CD4-positive, alpha-beta T cell treated with Interleukin-2 at 100 ng/mL for 4 hours (primary cell): Measurements from ENCODE around the gene ERC2.

Experiments used
- DNase-seq: peaks from one replicate; pipeline ENCODE4 v3.0.0-alpha.2; 2020; ENCODE audit warnings: low spot score

ERC2 gene

DNA sequence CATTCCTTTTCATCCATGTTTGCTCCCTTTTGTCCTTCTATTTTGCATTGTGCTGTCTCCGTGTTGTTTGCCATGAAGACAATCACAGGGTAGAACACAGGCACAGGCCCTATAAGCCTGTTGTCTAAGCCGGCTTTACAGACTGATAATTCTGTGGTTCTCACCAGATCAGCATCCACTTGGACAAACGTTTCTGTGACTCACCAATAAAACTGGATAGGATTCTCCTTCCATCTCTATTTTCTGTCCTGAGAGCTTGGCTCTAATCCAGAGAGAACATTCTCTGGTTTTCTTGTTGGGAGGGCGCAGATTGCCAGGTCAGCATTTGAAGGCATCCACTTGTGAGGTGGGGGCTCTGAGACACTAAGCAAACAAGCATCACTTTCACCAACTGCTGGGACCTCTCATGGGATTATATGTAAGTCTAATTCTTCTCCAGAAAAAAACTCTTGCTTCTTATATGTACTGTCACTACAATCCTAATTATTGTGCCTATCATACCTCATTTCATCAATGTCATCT is 101.6 kb downstream of the ERC2 start:
- no peak for DNase-seq

GRCh38 chr3:56365905-56366640 is 102.2 kb downstream of the ERC2 start:
- no peak for DNase-seq

DNA sequence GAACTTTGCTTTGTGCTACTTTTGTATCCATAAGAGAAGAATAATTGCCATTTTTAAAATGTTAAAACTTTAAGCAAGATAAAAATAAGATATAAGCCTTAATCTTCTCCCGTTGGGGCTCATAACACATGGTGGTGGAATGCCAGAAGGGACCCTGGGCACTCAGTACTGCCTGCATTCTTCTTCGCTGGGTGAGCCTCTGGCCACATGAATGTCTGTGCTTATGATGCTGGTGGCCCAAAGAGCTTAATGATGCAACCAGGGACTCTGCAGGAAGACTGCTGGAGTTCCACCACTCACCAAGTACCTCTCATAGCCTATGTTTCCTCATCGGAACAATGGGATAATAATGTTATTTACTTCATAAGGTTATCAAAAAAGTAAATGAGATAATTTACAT is 103.6 kb downstream of the ERC2 start:
- DNase-seq, result no peak

DNA sequence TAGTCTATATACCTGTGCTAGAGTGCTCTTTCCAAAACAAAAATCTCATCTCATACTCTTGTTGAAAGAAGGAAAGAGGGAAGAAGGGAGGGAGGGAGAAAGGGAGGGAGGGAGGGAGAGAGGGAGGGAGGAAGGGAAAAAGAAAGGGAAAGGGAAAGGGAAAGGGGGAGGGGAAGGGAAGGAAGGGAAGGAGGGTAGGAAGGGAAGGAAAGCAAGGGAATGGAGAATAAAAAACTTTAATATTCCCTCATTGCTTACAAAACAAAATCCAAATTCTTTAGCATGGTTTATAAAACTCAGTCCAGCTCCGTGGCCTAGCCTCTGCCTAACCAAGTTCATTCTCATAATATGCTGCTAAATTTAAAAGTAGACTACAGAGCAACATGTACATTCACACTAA is 104.5 kb downstream of the ERC2 start:
- no peak for DNase-seq

GRCh38 chr3:56361731-56362130 is 106.5 kb downstream of the ERC2 start:
- no peak for DNase-seq

DNA sequence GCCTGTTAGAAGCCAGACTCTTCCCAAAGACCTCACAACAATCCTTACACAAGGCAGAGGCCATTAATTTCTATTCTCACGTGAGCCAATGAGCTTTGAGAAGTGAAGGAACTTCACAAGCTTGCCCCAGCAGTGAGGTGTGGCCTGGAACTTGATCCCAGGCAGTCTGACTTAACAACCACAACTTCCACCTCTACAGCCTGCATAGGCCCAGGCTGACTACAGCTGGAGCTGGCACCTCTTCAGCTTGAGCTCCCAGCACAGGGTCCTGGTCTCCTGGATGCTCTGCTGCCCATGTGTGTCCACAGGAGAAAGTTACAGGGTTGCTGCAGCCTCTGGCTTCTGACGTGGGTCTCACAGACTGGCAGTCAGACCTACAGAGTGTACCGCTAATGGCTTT is 111.0 kb downstream of the ERC2 start:
- DNase-seq, result no peak

DNA sequence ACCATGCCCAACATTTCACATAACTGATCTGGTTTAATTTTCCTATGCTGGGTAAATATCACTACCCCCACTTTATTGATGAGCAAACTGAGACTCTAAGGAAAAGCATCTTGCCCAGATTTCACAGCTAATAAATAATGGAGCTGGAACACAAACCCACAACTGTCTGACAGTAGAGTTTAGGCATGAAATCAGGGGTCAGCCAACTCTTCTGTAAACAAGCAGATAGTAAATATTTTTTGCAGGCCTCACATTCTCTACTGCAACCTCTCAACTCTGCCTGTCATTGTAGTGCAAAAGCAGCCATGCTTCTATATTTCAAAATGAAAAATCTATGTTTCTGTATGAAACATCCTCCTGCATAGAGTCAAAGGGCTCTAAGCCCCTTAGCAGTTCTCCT is 111.5 kb downstream of the ERC2 start:
- no peak for DNase-seq

- DNase-seq, result no peak
Measured at GRCh38 chr3:56355570-56356185, 112.6 kb downstream of the ERC2 start.

GRCh38 chr3:56351537-56351936 is 116.7 kb downstream of the ERC2 start:
- no peak for DNase-seq

GRCh38 chr3:56347219-56347871 is 120.9 kb downstream of the ERC2 start:
- no peak for DNase-seq

DNA sequence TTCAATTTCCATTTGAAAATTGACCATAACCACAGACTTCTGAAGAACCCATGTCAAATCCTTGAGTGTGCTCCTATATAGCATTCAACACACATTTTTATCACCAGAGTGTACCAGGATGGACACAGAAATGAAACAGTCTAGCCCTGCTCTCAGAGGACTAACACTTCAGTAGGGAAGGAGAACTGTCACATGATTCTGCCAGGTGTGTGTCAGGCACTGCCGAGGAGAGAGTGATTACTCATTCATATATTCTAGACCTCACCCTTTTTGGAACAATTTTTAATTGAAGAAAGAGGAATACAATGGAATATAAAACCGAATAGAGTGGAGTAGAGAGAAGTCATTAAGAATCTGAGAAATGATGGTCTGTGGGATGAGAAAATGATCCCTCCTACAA is 125.8 kb downstream of the ERC2 start:
- DNase-seq, result no peak

DNA sequence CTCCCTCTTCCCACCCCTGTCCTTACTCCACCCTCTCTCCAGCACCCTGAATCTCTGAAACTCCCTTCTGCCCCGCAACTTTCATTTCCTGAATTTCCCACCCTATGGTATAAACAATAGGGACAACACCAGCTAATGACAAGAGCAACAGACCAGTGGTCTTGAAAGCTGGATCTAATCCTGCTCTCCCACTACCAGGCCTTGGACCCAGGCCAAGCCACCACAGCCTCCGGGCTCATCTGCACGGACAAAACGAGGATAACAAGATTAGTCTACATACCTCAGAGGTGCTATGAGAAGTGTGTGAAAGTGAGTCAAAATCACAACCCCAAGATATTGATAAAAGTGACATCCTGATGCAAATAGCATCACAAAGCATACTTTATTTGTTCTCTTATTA is 128.6 kb downstream of the ERC2 start:
- no peak for DNase-seq

DNA sequence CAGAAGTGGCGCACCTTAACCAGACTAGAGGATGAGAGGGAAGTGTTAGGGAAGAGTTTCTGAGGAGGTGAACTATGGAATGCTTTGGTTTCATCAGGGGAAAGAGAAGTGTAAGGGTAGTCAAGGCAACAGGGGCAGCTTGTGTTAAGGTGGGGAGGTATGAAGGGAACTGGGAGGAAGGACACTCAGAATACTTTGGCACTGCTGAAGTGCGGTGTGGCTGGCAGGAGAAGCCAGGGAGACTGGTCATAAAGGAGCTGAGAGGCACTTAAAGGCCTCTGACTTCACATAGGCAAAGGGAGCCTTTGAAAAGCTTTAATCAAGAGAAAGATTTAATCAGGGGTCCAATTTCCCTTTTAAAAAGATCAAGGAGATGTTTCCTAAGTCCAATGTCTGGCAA is 129.0 kb downstream of the ERC2 start:
- DNase-seq, result no peak

DNA sequence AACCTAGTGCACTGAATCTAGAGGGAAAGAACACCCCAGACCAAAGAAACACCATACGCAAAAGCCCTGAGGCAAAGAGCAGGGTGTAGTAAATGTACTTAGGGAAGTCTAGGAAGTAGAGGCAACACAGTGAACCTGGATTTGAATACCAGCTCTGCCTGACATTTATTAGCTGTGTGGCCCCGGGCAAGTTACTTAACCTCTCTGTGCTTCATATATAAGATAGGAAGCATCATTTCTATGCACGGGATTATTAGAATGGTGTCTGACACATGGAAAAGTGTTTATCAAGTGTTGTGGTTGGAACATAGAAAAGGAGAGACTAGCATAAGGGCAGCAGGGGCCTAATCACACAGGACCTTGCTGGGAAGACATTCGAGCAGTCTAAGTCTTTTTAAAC is 132.2 kb downstream of the ERC2 start:
- no peak for DNase-seq

DNA sequence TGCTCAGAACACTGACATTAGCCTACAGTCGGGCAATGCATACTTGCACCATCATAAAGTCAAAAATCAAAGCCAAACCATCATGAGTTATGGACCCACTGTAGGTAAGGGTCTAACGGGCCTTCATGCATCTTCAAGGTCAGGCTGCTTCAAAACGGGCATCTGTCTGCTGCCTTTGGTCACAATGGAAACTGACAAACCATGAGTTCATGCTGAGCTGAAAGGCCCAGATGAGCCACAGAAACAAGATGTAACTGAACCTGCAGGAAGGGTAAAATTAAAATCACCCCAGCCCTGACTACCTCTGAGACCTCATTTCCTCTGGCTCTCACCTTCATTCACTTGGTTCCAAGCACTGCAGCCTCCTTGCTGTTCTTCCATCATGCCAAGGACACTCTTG is 143.8 kb downstream of the ERC2 start:
- no peak for DNase-seq

GRCh38 chr3:56323986-56324420 is 144.3 kb downstream of the ERC2 start:
- DNase-seq, result no peak

GRCh38 chr3:56322862-56323261 is 145.4 kb downstream of the ERC2 start:
- DNase-seq, result no peak

- no peak for DNase-seq
Measured at GRCh38 chr3:56321892-56322291, 146.4 kb downstream of the ERC2 start.

DNA sequence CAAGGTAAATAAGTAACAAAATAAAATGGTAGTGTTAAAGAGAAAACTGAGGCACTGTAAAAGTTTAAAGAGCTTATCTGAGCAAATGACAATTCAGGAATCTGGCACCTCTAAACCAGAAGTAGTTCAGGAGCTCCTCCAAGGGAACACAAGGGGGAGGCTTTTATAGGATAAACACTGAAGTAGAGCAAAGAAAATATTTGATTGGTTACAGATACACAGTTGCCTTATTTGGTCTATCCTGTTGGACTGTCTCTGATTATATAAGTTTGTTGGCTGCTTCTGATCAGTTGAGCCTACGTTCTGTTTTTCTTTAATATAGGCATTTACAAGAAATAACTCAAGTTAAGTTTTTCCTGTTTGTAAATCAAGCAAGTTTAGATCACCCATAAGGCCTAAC is 146.9 kb downstream of the ERC2 start:
- no peak for DNase-seq

GRCh38 chr3:56320883-56321282 is 147.4 kb downstream of the ERC2 start:
- no peak for DNase-seq

DNA sequence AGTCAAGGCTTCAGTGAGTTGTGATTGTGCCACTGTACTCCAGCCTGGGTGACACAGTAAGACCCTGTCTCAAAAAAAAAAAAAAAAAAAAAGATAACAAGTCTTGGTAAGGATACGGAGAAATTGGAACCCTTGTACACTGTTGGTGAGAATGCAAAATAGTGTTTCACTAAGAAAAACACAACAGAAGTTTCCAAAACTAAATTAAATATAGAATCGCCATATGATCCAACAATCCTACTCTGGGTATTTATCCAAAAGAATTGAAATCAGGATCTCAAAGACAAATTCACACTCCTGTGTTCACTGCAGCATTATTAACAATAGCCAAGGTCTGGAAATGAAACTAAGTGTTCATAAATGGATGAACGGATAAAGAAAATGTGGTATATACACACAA is 149.4 kb downstream of the ERC2 start:
- no peak for DNase-seq

- DNase-seq, result no peak
Measured at GRCh38 chr3:56316944-56317343, 151.3 kb downstream of the ERC2 start.

DNA sequence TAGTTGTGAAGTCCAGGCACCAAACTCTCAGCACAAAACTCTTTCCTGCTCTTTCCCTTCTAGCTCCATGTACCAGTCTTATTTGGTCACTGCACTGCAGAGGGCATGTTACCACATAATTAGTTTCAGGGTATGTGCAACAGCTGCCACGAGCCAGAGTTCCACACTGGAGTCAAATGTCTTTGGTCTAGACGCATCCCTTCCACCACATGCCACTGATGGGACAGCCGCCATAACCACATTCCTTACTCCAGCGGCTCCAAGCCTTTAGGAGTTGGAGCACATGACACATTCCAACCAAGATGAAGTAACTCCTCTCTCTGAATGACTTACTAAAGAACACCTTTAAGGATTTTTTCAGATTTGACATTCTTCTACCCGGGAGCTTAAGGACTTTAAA is 153.4 kb downstream of the ERC2 start:
- DNase-seq, result no peak
